ENCODE measurements around the gene SRBD1.

Gene SRBD1

GRCh38 chr2:45646289-45646688, 35.2 kb upstream of the SRBD1 start:
- no peak for DNase-seq (ENCODE audit: low read depth)

GRCh38 chr2:45643543-45644542, 32.8 kb upstream of the SRBD1 start:
- peak overlapping the region; percentile 18 for H3K4me3 ChIP-seq (ENCODE audit: low read depth, low read length)
- DNase-seq (ENCODE audit: low read depth) = peak; percentile 66
- peak; percentile 88 for TF ChIP-seq CTCF (IDR thresholded peaks at IDR 0.05; ENCODE audit: insufficient read depth, low read depth, low read length, missing control alignments)

More at GRCh38 chr2:45646289-45646688, 35.2 kb upstream of the SRBD1 start:
- TF ChIP-seq CTCF (IDR thresholded peaks at IDR 0.05; ENCODE audit: insufficient read depth, low read depth, low read length, missing control alignments) = no peak
- H3K4me3 ChIP-seq (ENCODE audit: low read depth, low read length) = no peak overlapping the region

DNA sequence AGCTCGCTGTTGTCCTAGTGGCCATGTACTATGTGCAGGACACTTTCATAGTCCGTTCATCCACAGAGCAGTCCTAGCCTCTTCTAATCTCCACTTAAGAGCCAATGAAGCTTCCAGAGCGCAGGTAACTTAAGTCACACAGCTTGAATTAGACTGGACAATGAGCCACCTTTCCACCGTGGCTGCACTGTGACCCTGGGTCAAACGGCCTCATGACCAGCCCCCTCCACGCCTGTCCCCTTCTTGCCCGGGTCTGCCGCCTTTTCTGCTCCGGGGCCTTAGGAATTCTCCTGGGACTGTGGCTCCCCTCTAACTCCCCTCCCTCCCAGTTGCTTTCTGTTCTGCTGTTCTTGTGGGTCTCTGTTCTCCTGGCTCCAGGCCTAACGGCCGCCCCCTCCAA, 32.0 kb upstream of the SRBD1 start:
- peak overlapping the region; percentile 18 for H3K4me3 ChIP-seq (ENCODE audit: low read depth, low read length)
- TF ChIP-seq CTCF (IDR thresholded peaks at IDR 0.05; ENCODE audit: insufficient read depth, low read depth, low read length, missing control alignments) = no peak
- no peak for DNase-seq (ENCODE audit: low read depth)

- H3K4me3 ChIP-seq (ENCODE audit: low read depth, low read length) = no peak overlapping the region
- no peak for DNase-seq (ENCODE audit: low read depth)
- no peak for TF ChIP-seq CTCF (IDR thresholded peaks at IDR 0.05; ENCODE audit: insufficient read depth, low read depth, low read length, missing control alignments)
Observed at GRCh38 chr2:45640576-45640975, 29.5 kb upstream of the SRBD1 start.

DNA sequence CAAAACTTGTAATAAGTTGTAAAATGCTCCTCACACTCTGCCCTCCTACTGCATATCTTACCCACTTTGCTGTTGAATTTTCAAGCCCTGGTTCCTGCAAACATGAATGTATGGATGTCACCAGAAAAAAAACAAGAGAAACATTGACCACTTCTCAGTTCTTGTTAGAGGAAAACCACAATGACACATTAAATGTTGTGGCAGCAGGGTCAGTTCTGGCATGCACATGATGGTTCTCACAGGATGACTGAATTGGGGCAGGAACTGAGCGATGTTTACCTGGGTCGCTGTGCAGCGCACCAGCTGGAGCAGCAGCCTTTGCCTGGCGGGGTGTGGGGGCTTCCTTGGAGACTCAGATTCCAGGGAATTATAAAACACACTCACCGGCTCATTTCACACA, 26.4 kb upstream of the SRBD1 start:
- TF ChIP-seq CTCF (IDR thresholded peaks at IDR 0.05; ENCODE audit: insufficient read depth, low read depth, low read length, missing control alignments) = no peak
- peak; percentile 71 for DNase-seq (ENCODE audit: low read depth)
- no peak overlapping the region for H3K4me3 ChIP-seq (ENCODE audit: low read depth, low read length)

- H3K4me3 ChIP-seq (ENCODE audit: low read depth, low read length) = no peak overlapping the region
- TF ChIP-seq CTCF (IDR thresholded peaks at IDR 0.05; ENCODE audit: insufficient read depth, low read depth, low read length, missing control alignments) = no peak
- no peak for DNase-seq (ENCODE audit: low read depth)
Observed at GRCh38 chr2:45636008-45636407, 24.9 kb upstream of the SRBD1 start.

All from GM12865 (cell line).